B cell (primary cell): ENCODE data around the gene USP53. TPM values are rescaled to one million over a fixed set of nuclear protein-coding genes. Genes with fewer than 3 reads are reported as not detected.

ENCODE experiments used
- ATAC-seq: fragments of 200-7000 bp; cut with Tn5 transposase; one replicate; pipeline ENCODE4 v1.10.0; 2021; ENCODE audit warnings: low read depth, mild to moderate bottlenecking, moderate number of reproducible peaks, moderate library complexity
- CTCF ChIA-PET: fragments of 350-600 bp; sonication (Branson Sonifier 250); formaldehyde crosslinking; loops from one replicate; lab custom pipeline; 2021; ENCODE audit warnings: antibody characterized with exemption, inconsistent platforms; lab: Charles Lee
- POLR2A ChIA-PET: fragments of 350-600 bp; sonication (Branson Sonifier 250); formaldehyde crosslinking; loops from one replicate; lab custom pipeline; 2021; ENCODE audit warnings: antibody characterized with exemption; lab: Charles Lee
- DNase-seq: peaks from one replicate; pipeline ENCODE4 v3.0.0; 2013
- H2AFZ ChIP-seq: 2 replicates; pipeline ENCODE4 v1.6.1; 2012; ENCODE audit warnings: mild to moderate bottlenecking, low read depth, low read length; ENCODE audit not compliant: insufficient read depth, poor library complexity, severe bottlenecking
- H3K27ac ChIP-seq, 2 donors: 1 replicate in 1 of 2; 2 replicates in 1 of 2; pipeline ENCODE4 v1.5.1; 2012 to 2013; ENCODE audit warnings: low read length in 2 of 2, mild to moderate bottlenecking in 2 of 2, moderate library complexity in 1 of 2
- H3K27me3 ChIP-seq, 4 experiments: fragments of 200-600 bp in 1 of 4; sonication (generic) in 1 of 4; replicated peaks in 1 of 4; 1 replicate in 2 of 4; 2 replicates in 2 of 4; pipeline versions ENCODE4 v1.6.1 to v1.7.0; 2013 to 2016; ENCODE audit warnings: low read length in 3 of 4, mild to moderate bottlenecking in 2 of 4, mixed read lengths in 1 of 4, moderate library complexity in 1 of 4; ENCODE audit not compliant: insufficient read depth in 4 of 4, control insufficient read depth in 3 of 4; ENCODE audit errors: control extremely low read depth in 1 of 4
- H3K36me3 ChIP-seq, 2 experiments: replicated peaks in 1 of 2; 1 replicate in 1 of 2; 2 replicates in 1 of 2; pipeline versions ENCODE4 v1.6.1 to v1.7.1; 2013; ENCODE audit warnings: low read length in 1 of 2; ENCODE audit not compliant: insufficient read depth in 2 of 2, control insufficient read depth in 1 of 2; ENCODE audit errors: control extremely low read depth in 1 of 2, extremely low read depth in 1 of 2
- H3K4me1 ChIP-seq, 2 donors: fragments of 200-600 bp in 1 of 2; sonication (generic) in 1 of 2; 1 replicate in 1 of 2; 2 replicates in 1 of 2; pipeline versions ENCODE4 v1.5.1 to v1.6.1; 2013 to 2017; ENCODE audit warnings: low read length in 2 of 2; ENCODE audit not compliant: control insufficient read depth in 2 of 2, insufficient read depth in 2 of 2
- H3K4me2 ChIP-seq: replicated peaks from 2 replicates; pipeline ENCODE3; 2012; ENCODE audit warnings: mild to moderate bottlenecking, low read depth, low read length; ENCODE audit not compliant: poor library complexity, severe bottlenecking
- H3K4me3 ChIP-seq, 5 experiments: fragments of 200-600 bp in 1 of 5; sonication (generic) in 1 of 5; 1 replicate in 3 of 5; 2 replicates in 2 of 5; pipeline versions ENCODE4 v1.5.1 to v1.7.0; 2011 to 2016; ENCODE audit warnings: low read length in 4 of 5, mild to moderate bottlenecking in 4 of 5, low read depth in 2 of 5, control low read depth in 1 of 5, moderate library complexity in 1 of 5; ENCODE audit not compliant: insufficient read depth in 1 of 5; ENCODE audit errors: control extremely low read depth in 1 of 5, extremely low read depth in 1 of 5
- H3K79me2 ChIP-seq: fragments of 200-600 bp; sonication (generic); one replicate; pipeline ENCODE4 v1.6.0; 2016; ENCODE audit warnings: low read length; ENCODE audit not compliant: control insufficient read depth, insufficient read depth
- H3K9ac ChIP-seq: fragments of 200-600 bp; sonication (generic); 2 replicates; pipeline ENCODE4 v1.6.1; 2017; ENCODE audit warnings: mild to moderate bottlenecking, low read length, moderate library complexity
- H3K9me3 ChIP-seq, 3 donors: one replicate each; pipeline versions ENCODE4 v1.6.1 to v1.7.1; 2013; ENCODE audit warnings: low read length in 2 of 3; ENCODE audit not compliant: control insufficient read depth in 2 of 3, insufficient read depth in 1 of 3; ENCODE audit errors: control extremely low read depth in 1 of 3
- H4K20me1 ChIP-seq: 2 replicates; pipeline ENCODE4 v1.6.0; 2012; ENCODE audit warnings: mild to moderate bottlenecking, low read length; ENCODE audit not compliant: insufficient read depth, control insufficient read depth, poor library complexity, severe bottlenecking
- H3K27ac Mint-ChIP-seq: one replicate; pipeline ENCODE4 v1.8.0; 2021; ENCODE audit warnings: mixed read lengths
- H3K27me3 Mint-ChIP-seq: one replicate; pipeline ENCODE4 v1.8.0; 2021; ENCODE audit warnings: mixed read lengths
- H3K4me1 Mint-ChIP-seq: one replicate; pipeline ENCODE4 v1.8.0; 2021; ENCODE audit warnings: mixed read lengths
- H3K4me3 Mint-ChIP-seq: one replicate; pipeline ENCODE4 v1.8.0; 2021; ENCODE audit warnings: mixed read lengths
- H3K9me3 Mint-ChIP-seq: one replicate; pipeline ENCODE4 v1.8.0; 2022; ENCODE audit warnings: mixed read lengths; ENCODE audit not compliant: insufficient read depth
- CTCF ChIP-seq: fragments of 200-600 bp; IDR thresholded peaks from one replicate; pipeline ENCODE4 v1.8.0; 2022; ENCODE audit warnings: antibody characterized with exemption, mild to moderate bottlenecking
- EZH2 ChIP-seq: IDR thresholded peaks from 2 replicates; pipeline ENCODE4 v1.6.1; 2012; ENCODE audit warnings: borderline replicate concordance, low read depth, mild to moderate bottlenecking, moderate library complexity, low read length; ENCODE audit not compliant: insufficient read depth, poor library complexity, severe bottlenecking
- WGBS: methylation state at CpG from one replicate; pipeline ENCODE4 v1.1.5; 2013; ENCODE audit warnings: missing lambda C conversion rate; ENCODE audit not compliant: insufficient coverage; 5-methylcytosine and 5-hydroxymethylcytosine counted together
- intact Hi-C: fragments of 100-400 bp; cut with micrococcal nuclease; formaldehyde crosslinking; loops from one replicate; pipeline ENCODE4 v1.10.0; 2022
- polyA plus RNA-seq: library from polyadenylated mRNA; depleted of rRNA; stranded (reverse); fragments of >200 nt; gene quantifications from 2 replicates; pipeline ENCODE4 v1.2.3, GENCODE V29; 2012
- total RNA-seq, 2 donors: library from RNA; stranded (reverse); fragments of 120-200 nt in 1 of 2; gene quantifications; 1 replicate in 1 of 2; 2 replicates in 1 of 2; pipeline versions ENCODE4 v1.2.3 to v1.2.4, GENCODE V29; 2013 to 2022

The USP53 gene
- total and polyA plus RNA-seq, 2 donors (not counting 1 experiment from before 2014, with no cell fraction given): 12.9 to 45.0 TPM

- Histone ChIP-seq H3K4me2 (no peak overlapping the region), H3K36me3 (no peaks in the 10 kb centered on the region), H3K27me3 (no peaks in the 10 kb centered on the region), H4K20me1 (no peaks in the 10 kb centered on the region), H3K79me2 (no peaks in the 10 kb centered on the region), H3K9ac (no peak overlapping the region), H3K4me1 (no peaks in the 10 kb centered on the region), H3K9me3 (no peaks in the 10 kb centered on the region), H3K27ac (no peak overlapping the region), H3K4me3 (no peak overlapping the region), H2AFZ (no peak overlapping the region)
- no peaks in the 10 kb centered on the region for H3K9me3 Mint-ChIP-seq
- TF ChIP-seq EZH2 (no peak), CTCF (no peak)
- no peak for DNase-seq
- peaks cover 55% of the 10 kb centered on the region for H3K4me1 Mint-ChIP-seq
- WGBS: 60% methylated on average over 1 of the region's 1 CpG
- POLR2A ChIA-PET: no interaction called here
- no peak for ATAC-seq
- H3K4me3 Mint-ChIP-seq: peak overlapping the region; percentile 26
- H3K27ac Mint-ChIP-seq: peak overlapping the region; percentile 1
- CTCF ChIA-PET: interaction anchor here (1.4 kb wide), 1 partner anchor 164 kb away, joined by 3 read pairs; no protein-coding TSS in a partner anchor
- H3K27me3 Mint-ChIP-seq: no peaks in the 10 kb centered on the region
- intact Hi-C loops: loop anchor here (1.0 kb wide), 1 partner anchor 25 kb away; no protein-coding TSS in a partner anchor
These were observed 6.3 kb upstream of the USP53 start for GRCh38 chr4:119206178-119206577.

- no peak overlapping the region for H3K4me2 ChIP-seq
- CTCF ChIA-PET: interaction anchor here (1.4 kb wide), 1 partner anchor 165 kb away, joined by 3 read pairs; no protein-coding TSS in a partner anchor
- TF ChIP-seq EZH2: no peak
- no peak for TF ChIP-seq CTCF
These were observed 5.5 kb upstream of the USP53 start for GRCh38 chr4:119207051-119207450.

More at GRCh38 chr4:119207051-119207450, 5.5 kb upstream of the USP53 start:
- Histone ChIP-seq H4K20me1 (no peaks in the 10 kb centered on the region), H2AFZ (no peak overlapping the region), H3K36me3 (no peaks in the 10 kb centered on the region), H3K4me3 (no peak overlapping the region), H3K9me3 (no peaks in the 10 kb centered on the region), H3K27ac (no peak overlapping the region), H3K4me1 (peaks cover 0 to 4% of the 10 kb centered on the region in 2 donors), H3K9ac (no peak overlapping the region), H3K79me2 (no peaks in the 10 kb centered on the region), H3K27me3 (no peaks in the 10 kb centered on the region)
- ATAC-seq: no peak
- no peak for DNase-seq
- intact Hi-C loops: no loop called here
- WGBS: no CpG with 5 or more reads among the region's 1 CpG
- Mint-ChIP-seq H3K27me3 (no peaks in the 10 kb centered on the region), H3K4me3 (no peak overlapping the region), H3K4me1 (peaks cover 54% of the 10 kb centered on the region), H3K27ac (peak overlapping the region; percentile 3), H3K9me3 (no peaks in the 10 kb centered on the region)
- POLR2A ChIA-PET: no interaction called here
